GM23338 (cell line): Measurements from ENCODE around the gene PPFIA2. TPM values are rescaled to one million over a fixed set of nuclear protein-coding genes. Genes with fewer than 3 reads are reported as not detected.

Source experiments
- ATAC-seq: fragments of 200-7000 bp; cut with Tn5 transposase; 3 replicates; pipeline ENCODE4 v1.9.1; 2020
- DNase-seq: peaks from one replicate; pipeline ENCODE4 v3.0.0-alpha.2; 2015; ENCODE audit warnings: low spot score
- H2AFZ ChIP-seq: fragments of 200-600 bp; sonication (generic); 2 replicates; pipeline ENCODE4 v1.8.0; 2016; ENCODE audit warnings: antibody characterized with exemption, mild to moderate bottlenecking, moderate library complexity
- H3F3A ChIP-seq: fragments of 200-600 bp; sonication (generic); replicated peaks from 2 replicates; pipeline ENCODE4 v1.8.0; 2017; ENCODE audit warnings: antibody characterized with exemption, mixed run types, low read depth
- H3K27ac ChIP-seq: fragments of 200-600 bp; sonication (generic); 2 replicates; pipeline ENCODE4 v1.6.1; 2016; ENCODE audit warnings: low read depth
- H3K27me3 ChIP-seq: fragments of 200-600 bp; sonication (generic); 2 replicates; pipeline ENCODE4 v1.8.0; 2016; ENCODE audit warnings: mild to moderate bottlenecking, mixed run types, moderate library complexity; ENCODE audit not compliant: insufficient read depth
- H3K36me3 ChIP-seq: fragments of 200-600 bp; sonication (generic); 2 replicates; pipeline ENCODE4 v1.8.0; 2016; ENCODE audit warnings: mild to moderate bottlenecking; ENCODE audit not compliant: insufficient read depth
- H3K4me1 ChIP-seq: fragments of 200-600 bp; sonication (generic); 2 replicates; pipeline ENCODE4 v1.8.0; 2016; ENCODE audit warnings: mild to moderate bottlenecking, moderate library complexity; ENCODE audit not compliant: insufficient read depth
- H3K4me2 ChIP-seq: fragments of 200-600 bp; sonication (generic); 2 replicates; pipeline ENCODE4 v1.7.1; 2017; ENCODE audit warnings: mixed run types
- H3K4me3 ChIP-seq: fragments of 200-600 bp; sonication (generic); 2 replicates; pipeline ENCODE4 v1.6.1; 2016; ENCODE audit warnings: mixed run types
- H3K79me2 ChIP-seq: fragments of 200-600 bp; sonication (generic); replicated peaks from 2 replicates; pipeline ENCODE4 v1.8.0; 2017; ENCODE audit warnings: mild to moderate bottlenecking; ENCODE audit not compliant: insufficient read depth
- H3K9me2 ChIP-seq: fragments of 200-600 bp; sonication (generic); 2 replicates; pipeline ENCODE4 v1.8.0; 2017; ENCODE audit not compliant: insufficient read depth
- H4K20me1 ChIP-seq: fragments of 200-600 bp; sonication (generic); replicated peaks from 2 replicates; pipeline ENCODE4 v1.8.0; 2017; ENCODE audit warnings: mild to moderate bottlenecking; ENCODE audit not compliant: insufficient read depth
- H3K27ac Mint-ChIP-seq: 2 replicates; pipeline ENCODE4 v1.8.0; 2020; ENCODE audit warnings: inconsistent platforms, mild to moderate bottlenecking, moderate library complexity, mixed read lengths
- H3K27me3 Mint-ChIP-seq: 3 replicates; pipeline ENCODE4 v1.8.0; 2022; ENCODE audit warnings: low read depth, mild to moderate bottlenecking, moderate library complexity, mixed read lengths, inconsistent platforms; ENCODE audit not compliant: insufficient read depth, poor library complexity
- H3K36me3 Mint-ChIP-seq: 3 replicates; pipeline ENCODE4 v1.8.0; 2021; ENCODE audit warnings: low read depth, mild to moderate bottlenecking, inconsistent platforms, moderate library complexity, mixed read lengths
- H3K4me1 Mint-ChIP-seq: 3 replicates; pipeline ENCODE4 v1.8.0; 2020; ENCODE audit warnings: mild to moderate bottlenecking, inconsistent platforms, mixed read lengths
- H3K4me3 Mint-ChIP-seq: 3 replicates; pipeline ENCODE4 v1.8.0; 2021; ENCODE audit warnings: moderate library complexity, mild to moderate bottlenecking, inconsistent platforms, mixed read lengths
- H3K9me3 Mint-ChIP-seq: 3 replicates; pipeline ENCODE4 v1.8.0; 2020; ENCODE audit warnings: moderate library complexity, mild to moderate bottlenecking, inconsistent platforms, mixed read lengths
- CREB1 ChIP-seq: fragments of 250-450 bp; sonication (Bioruptor Pico); IDR thresholded peaks from 2 replicates; pipeline ENCODE4 v1.5.0; 2020; ENCODE audit warnings: low read depth, mild to moderate bottlenecking, moderate library complexity
- CTCF ChIP-seq, 2 experiments: fragments of 200-600 bp in 1 of 2; sonication (generic) in 1 of 2; conservative IDR thresholded peaks; 2 replicates each; pipeline versions ENCODE4 v1.5.1 to v1.6.1; 2016 to 2017; ENCODE audit warnings: antibody characterized with exemption in 2 of 2, low read depth in 2 of 2, mild to moderate bottlenecking in 2 of 2, moderate library complexity in 1 of 2
- ETS1 ChIP-seq: IDR thresholded peaks from 2 replicates; pipeline ENCODE4 v1.6.1; 2016; ENCODE audit warnings: antibody characterized with exemption
- EZH2 ChIP-seq: fragments of 200-600 bp; sonication (generic); IDR thresholded peaks from one replicate; pipeline ENCODE4 v1.8.0; 2017; ENCODE audit warnings: antibody characterized with exemption, mild to moderate bottlenecking, low read depth; ENCODE audit not compliant: unreplicated experiment
- EZH2phosphoT487 ChIP-seq: fragments of 200-600 bp; sonication (generic); IDR thresholded peaks from one replicate; pipeline ENCODE4 v1.8.1; 2018; ENCODE audit warnings: antibody characterized with exemption; ENCODE audit not compliant: unreplicated experiment
- JUNB ChIP-seq: IDR thresholded peaks from one replicate; pipeline ENCODE4 v1.6.1; 2016; ENCODE audit warnings: antibody characterized with exemption; ENCODE audit not compliant: unreplicated experiment
- NANOG ChIP-seq: IDR thresholded peaks from 2 replicates; pipeline ENCODE4 v1.6.1; 2016; ENCODE audit warnings: antibody characterized with exemption, borderline replicate concordance
- POLR2AphosphoS5 ChIP-seq: IDR thresholded peaks from 2 replicates; pipeline ENCODE4 v1.6.1; 2016; ENCODE audit warnings: antibody characterized with exemption, low read depth
- REST ChIP-seq: IDR thresholded peaks from one replicate; pipeline ENCODE4 v1.6.1; 2018; ENCODE audit warnings: antibody characterized with exemption; ENCODE audit not compliant: unreplicated experiment
- STAT1 ChIP-seq: IDR thresholded peaks from one replicate; pipeline ENCODE4 v1.6.1; 2016; ENCODE audit warnings: antibody characterized with exemption; ENCODE audit not compliant: unreplicated experiment
- ZNF114 ChIP-seq: fragments of 250-450 bp; sonication (Bioruptor Pico); IDR thresholded peaks from 2 replicates; pipeline ENCODE4 v1.5.0; 2020; ENCODE audit warnings: mild to moderate bottlenecking, moderate library complexity
- ZNF331 ChIP-seq: fragments of 250-450 bp; sonication (Bioruptor Pico); IDR thresholded peaks from 2 replicates; pipeline ENCODE4 v1.5.0; 2020; ENCODE audit warnings: low read depth, mild to moderate bottlenecking, moderate library complexity
- ZNF462 ChIP-seq: fragments of 250-450 bp; sonication (Bioruptor Pico); IDR thresholded peaks from 2 replicates; pipeline ENCODE4 v1.5.0; 2020; ENCODE audit warnings: mild to moderate bottlenecking, moderate library complexity
- polyA plus RNA-seq: library from polyadenylated mRNA; unstranded; fragments of >200 nt; fragmentation: Nextera tagmentation; extraction: Ambion mirVana; gene quantifications from 2 replicates; pipeline ENCODE4 v1.2.1, GENCODE V29; 2016
- total RNA-seq: library from RNA; depleted of rRNA; stranded (reverse); fragments of >200 nt; shearing (Covaris generic); gene quantifications from 2 replicates; pipeline ENCODE4 v1.2.3, GENCODE V29; 2014

Gene PPFIA2
- total and polyA plus RNA-seq, 2 experiments from 2014 or later, result 5.4 to 7.2 TPM

GRCh38 chr12:81208187-81208911 is 550.8 kb downstream of the PPFIA2 start:
- H3K27ac Mint-ChIP-seq, result no peak overlapping the region

More at GRCh38 chr12:81208187-81208911, 550.8 kb downstream of the PPFIA2 start:
- ATAC-seq (peak; percentile 13; the same call in 2 of the 3 replicates), DNase-seq (no peak)
- TF ChIP-seq REST, result no peak
- TF ChIP-seq EZH2phosphoT487, result no peak
- TF ChIP-seq STAT1, result no peak
- TF ChIP-seq EZH2, result no peak
- TF ChIP-seq ZNF331 (CRISPR knock-in tag), result no peak
- TF ChIP-seq POLR2AphosphoS5, result no peak
- TF ChIP-seq ZNF114, result no peak
- TF ChIP-seq CTCF (conservative IDR thresholded peaks at IDR 0.05; ENCODE audit: low read depth in 2 of 2), result no peak
- no peak for TF ChIP-seq NANOG
- no peak for TF ChIP-seq CREB1 (CRISPR knock-in tag)
- TF ChIP-seq ETS1, result no peak
- TF ChIP-seq JUNB, result no peak
- no peak for TF ChIP-seq ZNF462 (CRISPR knock-in tag)
- Histone ChIP-seq H3K4me3 (peak overlapping the region; percentile 33), H3F3A (no peaks in the 10 kb centered on the region), H4K20me1 (no peaks in the 10 kb centered on the region), H3K79me2 (no peaks in the 10 kb centered on the region), H3K27me3 (no peaks in the 10 kb centered on the region), H3K4me2 (peak overlapping the region; percentile 50), H3K9me2 (no peaks in the 10 kb centered on the region), H3K36me3 (no peaks in the 10 kb centered on the region), H3K4me1 (peaks cover 60% of the 10 kb centered on the region), H3K27ac (peak overlapping the region; percentile 11; the same call in 1 of the 2 replicates), H2AFZ (no peak overlapping the region)
- Mint-ChIP-seq H3K4me3 (peak overlapping the region; percentile 20; the same call in 1 of the 3 replicates), H3K4me1 (peaks cover 68% of the 10 kb centered on the region), H3K36me3 (no peaks in the 10 kb centered on the region), H3K9me3 (no peaks in the 10 kb centered on the region), H3K27me3 (peaks cover 2% of the 10 kb centered on the region)
